Left colon (tissue), 2 donors: Measurements from ENCODE around the gene ALDOA. TPM values are rescaled to one million over a fixed set of nuclear protein-coding genes. Genes with fewer than 3 reads are reported as not detected.
A peak's percentile ranks its signal among the peaks of the same experiment; 100 is the strongest.
"Not testable (repeated sequence)": the region's sequence is repeated elsewhere in the genome, so short reads cannot be mapped to it uniquely, and the experiment has no call there.

Source experiments
- ATAC-seq: fragments of 200-7000 bp; cut with Tn5 transposase; one replicate; pipeline ENCODE4 v1.9.1; 2020; ENCODE audit warnings: mild to moderate bottlenecking, moderate library complexity
- DNase-seq, 2 donors: peaks; one replicate each; pipeline ENCODE4 v3.0.0-alpha.2; 2020
- intact Hi-C, 2 donors: fragments of 100-400 bp; cut with DNase I in 1 of 2; cut with micrococcal nuclease in 1 of 2; formaldehyde crosslinking; loops; one replicate each; pipeline versions ENCODE4 v1.11.2 to v1.14.0; 2022; cut with DNase I, micrococcal nuclease
- total RNA-seq, 2 donors: library from RNA; stranded (reverse); fragmentation: NEBNext Ultra II Directional; extraction: Animal tissue kit (Norgen Biotek cat#: 25700); gene quantifications; one replicate each; pipeline ENCODE4 v1.2.1, GENCODE V29; 2021
- donor health status: DM: no; HTN: no; CAD: no.
- donor health status: DM: yes; HTN: yes; CAD: no.

ALDOA gene
- total RNA-seq, 2 donors from 2014 or later = 1,798 to 1,835 TPM

- intact Hi-C loops = no loop called here
- DNase-seq (no peak), ATAC-seq (peak; percentile 37)
Measured at GRCh38 chr16:30104492-30104891, 38.9 kb downstream of the ALDOA start.

GRCh38 chr16:30108059-30108850 is 42.7 kb downstream of the ALDOA start:
- no peak for ATAC-seq
- intact Hi-C loops = no loop called here
- no peak for DNase-seq

DNA sequence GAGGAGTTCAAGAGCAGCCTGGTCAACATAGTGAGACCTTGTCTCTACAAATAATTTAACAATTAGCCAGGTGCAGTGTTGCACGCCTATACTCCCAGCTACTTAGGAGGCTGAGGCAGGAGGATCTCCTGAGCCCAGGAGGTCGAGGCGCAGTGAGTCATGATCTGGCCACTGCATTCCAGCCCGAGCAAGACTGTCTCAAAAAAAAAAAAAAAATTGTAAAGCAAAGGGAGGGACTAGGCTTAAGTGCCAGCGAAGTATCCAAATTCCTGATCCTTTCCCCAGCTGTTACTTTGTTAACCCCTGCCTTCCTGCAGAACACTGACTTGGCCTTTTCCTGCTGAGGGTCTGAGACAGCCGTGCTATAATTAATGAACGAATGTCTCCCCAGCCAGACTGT is 45.1 kb downstream of the ALDOA start:
- intact Hi-C loops = no loop called here
- no peak for DNase-seq
- no peak for ATAC-seq

DNA sequence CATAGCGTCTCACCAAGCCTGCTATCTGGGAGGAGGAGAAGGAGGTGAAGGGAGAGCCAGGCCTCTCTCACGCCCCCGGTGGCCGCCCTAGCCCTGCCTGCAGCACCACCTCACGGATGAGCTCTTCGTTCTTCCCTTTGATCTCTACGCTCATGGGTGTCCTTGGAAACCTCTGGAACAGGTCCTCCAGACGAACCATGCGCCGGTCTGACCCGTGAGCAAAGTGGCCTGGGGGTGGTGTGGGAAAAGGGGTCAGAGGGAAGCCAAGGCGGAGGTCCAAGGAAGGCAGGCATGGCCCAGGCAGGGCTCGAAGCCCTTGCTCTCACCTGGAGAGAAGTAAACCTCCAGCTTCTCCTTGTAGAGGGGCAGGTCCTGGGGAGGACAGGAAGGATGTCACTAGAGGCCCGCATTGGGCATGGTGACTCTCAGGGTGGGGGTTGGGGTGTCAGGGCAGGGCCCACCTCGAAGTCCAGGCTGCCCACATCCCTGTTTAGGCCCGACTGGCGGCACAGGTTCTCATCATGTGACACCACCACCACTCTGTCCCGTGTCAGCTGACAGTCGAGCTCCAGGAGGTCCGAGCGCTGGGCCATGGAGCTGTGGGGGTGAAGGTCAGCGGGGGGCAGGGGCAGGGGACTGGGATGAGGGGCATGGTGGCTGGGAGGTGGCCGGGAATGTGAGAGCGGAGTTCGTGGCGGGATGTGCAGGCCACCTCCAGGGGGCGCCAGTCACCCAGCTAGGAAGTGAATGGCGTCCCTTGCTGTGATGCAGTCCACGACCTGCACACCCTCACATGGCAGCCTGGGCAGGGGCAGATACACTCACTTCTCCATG is 46.9 kb downstream of the ALDOA start:
- intact Hi-C loops = no loop called here
- ATAC-seq = peak; percentile 44
- DNase-seq = peak; percentile 72 to 83

- ATAC-seq (peak; percentile 65), DNase-seq (peak; percentile 88 to 89)
- intact Hi-C loops = no loop called here
Measured at GRCh38 chr16:30113031-30113710, 47.6 kb downstream of the ALDOA start, which contains the start of gene GDPD3. TSS of gene GDPD3 (minus strand) at chr16:30113537. CDS start at chr16:30113478, 59 bp downstream.

DNA sequence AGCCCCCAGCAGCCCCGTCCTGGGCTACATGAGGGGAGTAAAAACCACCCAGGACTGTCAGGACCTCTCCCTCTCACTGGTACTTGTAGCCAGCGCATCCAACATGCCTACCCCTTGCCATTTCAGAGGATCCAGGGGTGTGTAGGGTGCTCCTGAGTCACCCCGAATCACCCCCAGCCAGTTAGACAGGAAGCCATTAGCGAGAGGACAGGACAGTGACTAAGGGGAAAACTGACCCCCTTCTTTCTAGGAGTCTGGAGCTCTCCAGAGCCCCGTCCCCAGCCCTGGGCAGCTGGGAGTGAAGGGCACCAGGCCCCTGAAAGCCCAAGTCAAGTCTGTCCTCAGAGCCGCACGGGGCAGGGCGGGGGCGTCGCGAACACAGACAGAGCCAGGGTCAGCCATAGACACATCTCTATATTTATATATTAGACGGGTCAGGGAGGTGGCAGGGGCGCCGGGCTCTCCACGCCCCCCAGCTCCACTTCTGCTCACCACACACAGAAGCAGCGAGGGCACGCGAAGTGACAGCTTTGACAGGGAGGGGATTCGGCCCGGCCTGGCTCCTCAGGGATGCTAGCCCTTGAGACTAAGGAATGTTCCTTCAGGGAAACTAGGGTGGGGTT is 48.3 kb downstream of the ALDOA start:
- ATAC-seq (no peak), DNase-seq (no peak)
- intact Hi-C loops = no loop called here

DNA sequence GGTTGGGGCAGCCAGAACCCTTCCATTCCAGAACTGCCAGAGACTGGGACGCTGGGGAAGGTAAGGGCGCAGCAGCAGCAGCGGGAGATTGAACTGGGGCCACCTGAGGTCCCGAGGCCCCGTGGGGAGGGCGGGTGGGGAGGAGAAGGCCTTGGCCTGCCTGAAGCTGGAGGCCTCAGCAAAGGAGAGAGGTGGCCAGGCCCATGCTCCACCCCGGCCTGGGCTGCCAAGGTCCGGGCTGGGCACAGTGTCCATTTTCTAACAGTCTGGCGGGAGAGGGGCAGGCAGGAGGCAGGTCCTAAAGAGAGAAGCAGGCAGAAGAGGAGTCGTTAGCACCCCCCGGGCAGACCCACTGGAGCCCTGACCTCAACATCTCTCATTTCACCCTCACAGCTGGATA is 48.9 kb downstream of the ALDOA start:
- DNase-seq = no peak

DNA sequence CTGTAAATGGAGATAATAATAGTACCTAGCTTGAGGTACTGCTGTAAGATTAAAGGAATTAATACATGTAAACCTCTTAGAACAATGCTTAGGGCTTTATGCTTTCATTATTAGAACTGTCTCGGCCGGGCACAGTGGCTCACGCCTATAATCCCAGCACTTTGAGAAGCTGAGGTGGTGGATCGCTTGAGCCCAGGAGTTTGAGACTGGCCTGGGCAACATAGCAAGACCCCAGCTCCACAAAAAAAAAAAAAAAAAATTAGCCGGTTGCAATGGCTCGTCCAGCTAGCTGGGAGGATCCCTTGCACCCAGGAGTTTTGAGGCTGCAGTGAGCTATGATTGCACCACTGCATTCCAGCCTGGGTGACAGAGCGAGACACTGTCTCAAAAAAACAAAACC is 49.3 kb downstream of the ALDOA start:
- DNase-seq, ATAC-seq, intact Hi-C loops: not testable (repeated sequence)

More for the DNA sequence above, 48.9 kb downstream of the ALDOA start:
- no peak for ATAC-seq
- intact Hi-C loops = no loop called here

DNA sequence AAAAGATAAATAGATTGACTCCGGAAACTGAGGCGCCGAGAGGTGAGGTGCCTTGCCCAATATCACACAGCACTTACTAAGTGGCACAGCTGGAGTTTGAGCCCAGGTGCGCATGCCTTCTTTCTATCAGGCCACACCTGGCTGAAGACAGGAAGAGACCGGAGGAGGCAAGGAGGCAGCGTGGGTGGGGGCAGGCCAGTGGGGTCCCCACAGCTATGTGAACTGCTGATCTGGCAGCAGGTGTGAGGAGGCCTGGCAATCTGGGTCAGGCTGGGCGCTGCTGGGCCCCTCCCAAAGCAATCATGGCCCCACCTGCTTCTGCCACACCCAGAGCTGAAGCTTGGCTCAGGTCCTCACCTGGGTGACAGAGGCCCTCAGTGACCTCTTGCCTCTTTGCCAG is 49.7 kb downstream of the ALDOA start:
- peak; percentile 75 for ATAC-seq
- DNase-seq = peak; percentile 85 to 95
- intact Hi-C loops = no loop called here

- DNase-seq (no peak), ATAC-seq (no peak)
- intact Hi-C loops = no loop called here
Measured at GRCh38 chr16:30116291-30117207, 51.0 kb downstream of the ALDOA start.

- intact Hi-C loops = no loop called here
- no peak for DNase-seq
- no peak for ATAC-seq
Measured at GRCh38 chr16:30117768-30118167, 52.2 kb downstream of the ALDOA start.

GRCh38 chr16:30119428-30119827 is 53.9 kb downstream of the ALDOA start:
- ATAC-seq (no peak), DNase-seq (no peak)
- intact Hi-C loops = no loop called here

Other genes with a start within 250 kb of the ALDOA start
- gene PAGR1, start 249.6 kb upstream of the ALDOA start, total RNA-seq = 10 to 100 TPM; 16.8 to 17.4 TPM
- 100 to 1,000 TPM; 467 to 578 TPM for gene MVP, start 245.3 kb upstream of the ALDOA start, total RNA-seq
- 10 to 100 TPM; 62.9 to 85.3 TPM for gene CDIPT, start 202.5 kb upstream of the ALDOA start, total RNA-seq
- 10 to 100 TPM; 11.1 to 13.0 TPM for gene SEZ6L2, start 166.2 kb upstream of the ALDOA start, total RNA-seq
- gene ASPHD1, start 165.3 kb upstream of the ALDOA start, total RNA-seq = 1 to 10 TPM; 1.7 to 2.0 TPM
- 10 to 100 TPM; 22.2 to 35.2 TPM for gene KCTD13, start 139.5 kb upstream of the ALDOA start, total RNA-seq
- gene TMEM219, start 103.7 kb upstream of the ALDOA start, total RNA-seq = 100 to 1,000 TPM; 187 to 192 TPM
- 10 to 100 TPM; 44.5 TPM for gene TAOK2, start 91.9 kb upstream of the ALDOA start, total RNA-seq
- gene HIRIP3, start 70.1 kb upstream of the ALDOA start, total RNA-seq = 10 to 100 TPM in 1 of 2 donors, 1 to 10 TPM in 1; 7.6 to 11.9 TPM
- 10 to 100 TPM; 61.4 to 73.7 TPM for gene INO80E, start 69.5 kb upstream of the ALDOA start, total RNA-seq
- 1 to 10 TPM; 7.5 to 9.2 TPM for gene DOC2A, start 54.7 kb upstream of the ALDOA start, total RNA-seq
- gene C16orf92, start 42.6 kb upstream of the ALDOA start, total RNA-seq = not detected
- under 1 TPM in 1 of 2 donors, not detected in 1; 0.31 TPM for gene TLCD3B, start 34.5 kb upstream of the ALDOA start, total RNA-seq
- gene PPP4C, start 10.2 kb downstream of the ALDOA start, total RNA-seq = 100 to 1,000 TPM; 101 to 106 TPM
- 1 to 10 TPM in 1 of 2 donors, under 1 TPM in 1; 0.92 to 1.1 TPM for gene TBX6, start 26.2 kb downstream of the ALDOA start, total RNA-seq
- 10 to 100 TPM; 30.5 to 58.2 TPM for gene YPEL3, start 30.5 kb downstream of the ALDOA start, total RNA-seq
- 10 to 100 TPM; 62.3 to 88.7 TPM for gene GDPD3, start 47.8 kb downstream of the ALDOA start, total RNA-seq
- gene MAPK3, start 57.5 kb downstream of the ALDOA start, total RNA-seq = 100 to 1,000 TPM; 354 to 370 TPM
- 10 to 100 TPM in 1 of 2 donors, 1 to 10 TPM in 1; 7.6 to 24.5 TPM for gene CORO1A, start 117.8 kb downstream of the ALDOA start, total RNA-seq
- gene BOLA2B, start 127.9 kb downstream of the ALDOA start, total RNA-seq = 100 to 1,000 TPM; 156 to 192 TPM
- 10 to 100 TPM; 84.5 to 86.9 TPM for gene SLX1A, start 128.1 kb downstream of the ALDOA start, total RNA-seq
- 10 to 100 TPM; 72.3 to 92.6 TPM for gene SULT1A3, start 133.5 kb downstream of the ALDOA start, total RNA-seq
- gene NPIPB13, start 182.7 kb downstream of the ALDOA start, total RNA-seq = 10 to 100 TPM in 1 of 2 donors, 1 to 10 TPM in 1; 9.7 to 21.1 TPM